IPS-18a (cell line): ENCODE measurements around the gene ANKRD33B.
A peak's percentile ranks its signal among the peaks of the same experiment; 100 is the strongest.
"Not testable (repeated sequence)": the region's sequence is repeated elsewhere in the genome, so short reads cannot be mapped to it uniquely, and the experiment has no call there.

Source experiments
- H3K27ac ChIP-seq: one replicate; pipeline ENCODE4 v1.5.1; 2013; ENCODE audit warnings: low read length
- H3K27me3 ChIP-seq: one replicate; pipeline ENCODE4 v1.6.1; 2013; ENCODE audit warnings: mild to moderate bottlenecking, low read length; ENCODE audit not compliant: control insufficient read depth, insufficient read depth
- H3K36me3 ChIP-seq: one replicate; pipeline ENCODE4 v1.6.1; 2013; ENCODE audit warnings: low read depth, low read length; ENCODE audit not compliant: control insufficient read depth
- H3K4me1 ChIP-seq: one replicate; pipeline ENCODE4 v1.6.1; 2013; ENCODE audit warnings: low read depth, low read length; ENCODE audit not compliant: control insufficient read depth
- H3K4me3 ChIP-seq: one replicate; pipeline ENCODE4 v1.5.1; 2013; ENCODE audit warnings: low read length
- H3K9ac ChIP-seq: one replicate; pipeline ENCODE4 v1.6.1; 2013; ENCODE audit warnings: mild to moderate bottlenecking, low read length, moderate library complexity
- H3K9me3 ChIP-seq: one replicate; pipeline ENCODE4 v1.6.1; 2013; ENCODE audit warnings: low read depth, low read length; ENCODE audit not compliant: control insufficient read depth

Gene ANKRD33B

DNA sequence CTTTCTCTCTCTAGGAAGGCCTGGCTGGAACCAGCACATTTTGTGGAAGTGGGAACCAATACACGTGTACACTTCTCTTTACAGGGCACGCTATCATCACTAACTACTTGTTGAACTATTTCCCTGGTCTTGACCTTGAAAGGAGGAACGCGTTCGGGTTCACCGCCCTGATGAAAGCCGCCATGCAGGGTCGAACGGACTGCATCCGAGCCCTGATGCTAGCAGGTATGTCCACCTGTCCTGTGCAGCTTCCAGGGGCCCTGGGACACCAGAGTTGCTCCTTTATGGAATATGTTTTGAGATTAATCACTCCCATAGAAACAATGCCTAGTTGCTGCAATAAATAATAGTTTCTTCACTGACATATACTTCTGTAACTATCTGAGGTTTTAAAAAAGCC, 74.1 kb downstream of the ANKRD33B start:
- H3K36me3 ChIP-seq, result no peaks in the 10 kb centered on the region
- no peak overlapping the region for H3K27ac ChIP-seq
- peaks cover 35% of the 10 kb centered on the region for H3K4me1 ChIP-seq
- H3K9ac ChIP-seq, result no peak overlapping the region
- no peaks in the 10 kb centered on the region for H3K9me3 ChIP-seq
- H3K4me3 ChIP-seq, result peak overlapping the region; percentile 29
- H3K27me3 ChIP-seq, result no peaks in the 10 kb centered on the region

DNA sequence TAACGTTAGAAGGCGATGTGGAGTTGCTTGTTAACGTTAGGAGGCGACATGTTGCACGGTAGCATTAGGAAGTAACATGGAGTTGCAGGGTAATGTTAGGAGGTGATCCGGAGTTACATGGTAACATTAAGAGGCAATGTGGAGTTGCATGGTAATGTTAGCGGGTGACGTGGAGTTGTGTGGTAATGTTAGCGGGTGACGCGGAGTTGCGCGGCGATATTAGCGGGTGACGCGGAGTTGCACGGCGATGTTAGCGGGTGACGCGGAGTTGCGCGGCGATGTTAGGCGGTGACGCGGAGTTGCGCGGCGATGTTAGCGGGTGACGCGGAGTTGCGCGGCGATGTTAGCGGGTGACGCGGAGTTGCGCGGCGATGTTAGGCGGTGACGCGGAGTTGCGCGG, 74.9 kb downstream of the ANKRD33B start:
- not testable (repeated sequence) for H3K9me3 ChIP-seq, H3K4me3 ChIP-seq, H3K27me3 ChIP-seq, H3K9ac ChIP-seq, H3K27ac ChIP-seq, H3K36me3 ChIP-seq
- peaks cover 35% of the 10 kb centered on the region for H3K4me1 ChIP-seq

DNA sequence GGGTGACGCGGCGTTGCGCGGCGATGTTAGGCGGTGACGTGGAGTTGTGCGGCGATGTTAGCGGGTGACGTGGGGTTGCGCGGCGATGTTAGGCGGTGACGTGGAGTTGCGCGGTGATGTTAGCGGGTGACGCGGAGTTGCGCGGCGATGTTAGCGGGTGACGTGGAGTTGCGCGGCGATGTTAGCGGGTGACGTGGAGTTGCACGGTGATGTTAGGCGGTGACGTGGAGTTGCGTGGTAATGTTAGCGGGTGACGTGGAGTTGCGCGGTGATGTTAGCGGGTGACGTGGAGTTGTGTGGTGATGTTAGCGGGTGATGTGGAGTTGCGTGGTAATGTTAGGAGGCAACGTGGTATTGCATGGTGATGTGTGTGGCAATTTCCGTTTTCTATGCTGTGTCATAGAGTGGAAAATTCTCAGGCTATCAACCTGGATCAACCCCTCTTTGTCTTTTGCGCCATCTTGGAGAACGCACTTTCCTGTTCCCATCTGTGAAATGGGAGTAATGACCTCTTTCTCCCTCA, 76.0 kb downstream of the ANKRD33B start:
- no peak overlapping the region for H3K4me3 ChIP-seq
- no peaks in the 10 kb centered on the region for H3K27me3 ChIP-seq
- no peaks in the 10 kb centered on the region for H3K36me3 ChIP-seq
- peaks cover 34% of the 10 kb centered on the region for H3K4me1 ChIP-seq
- H3K27ac ChIP-seq, result no peak overlapping the region
- no peak overlapping the region for H3K9ac ChIP-seq
- H3K9me3 ChIP-seq, result no peaks in the 10 kb centered on the region

DNA sequence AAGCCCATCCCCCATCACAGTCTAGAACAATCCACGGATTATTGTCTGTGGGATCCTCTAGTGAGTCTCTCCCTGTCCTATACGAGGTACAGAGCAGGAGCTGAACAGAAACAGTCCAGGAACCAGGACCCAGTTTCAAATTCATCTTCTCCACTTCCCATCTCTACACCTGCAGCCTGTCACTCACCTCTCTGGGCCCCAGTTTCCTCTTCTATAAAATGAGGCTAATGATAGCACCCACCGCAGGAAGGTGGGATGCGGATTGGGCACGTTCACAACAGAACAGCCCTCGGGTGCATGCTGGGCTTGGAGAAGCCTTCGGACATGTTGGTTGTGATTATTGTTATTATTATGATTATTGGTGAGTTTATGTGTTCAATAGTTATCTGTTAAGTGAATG, 78.5 kb downstream of the ANKRD33B start:
- peaks cover 13% of the 10 kb centered on the region for H3K4me1 ChIP-seq
- no peaks in the 10 kb centered on the region for H3K9me3 ChIP-seq
- no peak overlapping the region for H3K27ac ChIP-seq
- H3K36me3 ChIP-seq, result no peaks in the 10 kb centered on the region
- no peak overlapping the region for H3K9ac ChIP-seq
- no peaks in the 10 kb centered on the region for H3K27me3 ChIP-seq
- H3K4me3 ChIP-seq, result no peak overlapping the region

- no peaks in the 10 kb centered on the region for H3K27me3 ChIP-seq
- no peak overlapping the region for H3K4me3 ChIP-seq
- H3K9me3 ChIP-seq, result no peaks in the 10 kb centered on the region
- H3K27ac ChIP-seq, result no peak overlapping the region
- no peaks in the 10 kb centered on the region for H3K36me3 ChIP-seq
- H3K4me1 ChIP-seq, result peaks cover 4% of the 10 kb centered on the region
- H3K9ac ChIP-seq, result no peak overlapping the region
Observed at GRCh38 chr5:10644192-10644591, 80.3 kb downstream of the ANKRD33B start.

DNA sequence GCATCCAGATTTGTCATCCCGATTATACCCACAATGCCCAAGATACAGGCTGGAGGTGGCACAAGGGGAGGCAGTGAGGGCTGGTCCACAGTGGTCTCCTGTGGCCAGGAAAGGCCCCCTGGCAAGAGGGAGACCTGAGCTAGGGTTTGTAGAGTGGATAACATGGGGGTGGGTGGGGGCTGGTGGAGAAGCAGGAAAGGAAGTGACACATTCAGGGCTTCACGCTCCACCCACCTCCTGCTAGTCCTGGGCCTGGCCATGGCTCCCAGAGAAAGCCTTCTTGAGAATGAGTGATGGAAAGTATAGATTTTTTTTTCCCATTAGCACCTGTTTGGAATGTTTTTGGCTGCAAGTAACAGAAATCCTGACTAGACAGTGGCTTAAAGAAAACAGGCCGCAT, 81.3 kb downstream of the ANKRD33B start:
- Histone ChIP-seq H3K27ac (no peak overlapping the region), H3K27me3 (no peaks in the 10 kb centered on the region), H3K36me3 (no peaks in the 10 kb centered on the region), H3K4me1 (peaks cover 4% of the 10 kb centered on the region), H3K9me3 (no peaks in the 10 kb centered on the region), H3K4me3 (no peak overlapping the region), H3K9ac (no peak overlapping the region)

DNA sequence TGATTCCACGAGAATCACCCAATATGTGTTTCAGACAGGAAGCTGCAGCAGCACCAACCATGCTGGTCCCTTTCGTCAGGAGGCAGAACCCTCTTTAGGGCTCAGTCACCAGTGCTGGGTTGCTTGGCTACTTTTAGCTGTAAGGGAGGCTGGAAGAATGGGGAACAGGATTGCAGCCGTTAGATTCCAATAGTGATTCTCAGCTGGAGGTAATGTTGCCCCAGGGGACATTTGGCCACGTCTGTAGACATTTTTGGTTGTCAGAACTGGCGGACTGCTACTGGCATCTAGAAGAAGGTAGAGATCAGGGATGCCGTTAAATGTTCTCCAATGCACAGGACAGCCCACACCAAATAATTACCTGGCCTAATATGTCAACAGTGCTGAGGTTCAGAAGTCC, 81.8 kb downstream of the ANKRD33B start:
- H3K4me1 ChIP-seq, result peaks cover 4% of the 10 kb centered on the region
- no peaks in the 10 kb centered on the region for H3K27me3 ChIP-seq
- H3K9me3 ChIP-seq, result no peaks in the 10 kb centered on the region
- no peak overlapping the region for H3K27ac ChIP-seq
- H3K9ac ChIP-seq, result no peak overlapping the region
- no peaks in the 10 kb centered on the region for H3K36me3 ChIP-seq
- no peak overlapping the region for H3K4me3 ChIP-seq

- H3K36me3 ChIP-seq, result no peaks in the 10 kb centered on the region
- no peak overlapping the region for H3K4me3 ChIP-seq
- no peak overlapping the region for H3K27ac ChIP-seq
- no peaks in the 10 kb centered on the region for H3K27me3 ChIP-seq
- no peak overlapping the region for H3K9ac ChIP-seq
- no peaks in the 10 kb centered on the region for H3K9me3 ChIP-seq
- no peaks in the 10 kb centered on the region for H3K4me1 ChIP-seq
Observed at GRCh38 chr5:10647640-10648039, 83.8 kb downstream of the ANKRD33B start.

GRCh38 chr5:10648806-10649665, 85.2 kb downstream of the ANKRD33B start:
- Histone ChIP-seq H3K9me3 (no peaks in the 10 kb centered on the region), H3K4me1 (no peaks in the 10 kb centered on the region), H3K27ac (no peak overlapping the region), H3K27me3 (no peaks in the 10 kb centered on the region), H3K36me3 (no peaks in the 10 kb centered on the region), H3K4me3 (no peak overlapping the region), H3K9ac (no peak overlapping the region)

DNA sequence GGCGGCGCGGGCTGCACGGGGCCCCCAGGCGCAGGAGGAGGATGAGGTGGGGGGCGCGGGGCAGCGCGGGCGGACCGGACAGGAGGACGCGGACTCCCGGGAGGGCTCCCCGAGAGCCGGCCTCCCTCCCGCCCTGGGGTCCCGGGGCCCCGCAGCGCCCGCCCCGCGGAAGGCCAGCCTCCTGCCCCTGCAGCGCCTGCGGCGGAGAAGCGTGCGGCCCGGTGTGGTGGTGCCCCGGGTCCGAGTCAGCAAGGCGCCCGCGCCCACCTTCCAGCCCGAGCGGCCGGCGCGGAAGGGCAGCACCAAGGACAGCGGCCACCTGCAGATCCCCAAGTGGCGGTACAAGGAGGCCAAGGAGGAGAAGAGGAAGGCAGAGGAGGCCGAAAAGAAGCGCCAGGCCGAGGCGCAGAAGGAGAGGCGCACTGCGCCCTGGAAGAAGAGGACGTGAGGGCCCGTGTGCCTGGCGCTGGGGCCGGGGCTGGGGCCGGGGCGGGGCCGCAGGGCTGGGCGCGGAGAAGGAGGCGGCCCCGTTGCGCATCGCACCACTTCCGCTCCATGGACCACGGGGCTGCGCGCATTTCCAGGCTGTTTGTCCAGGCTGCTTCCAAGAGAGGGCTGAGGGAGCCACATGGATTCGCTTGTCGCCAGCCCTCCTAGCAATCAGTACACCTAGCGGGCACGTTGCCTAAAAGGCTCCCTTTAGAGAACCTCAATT, 86.0 kb downstream of the ANKRD33B start:
- H3K9me3 ChIP-seq, result no peaks in the 10 kb centered on the region
- H3K27ac ChIP-seq, result no peak overlapping the region
- H3K4me3 ChIP-seq, result no peak overlapping the region
- no peaks in the 10 kb centered on the region for H3K27me3 ChIP-seq
- H3K9ac ChIP-seq, result no peak overlapping the region
- H3K4me1 ChIP-seq, result no peaks in the 10 kb centered on the region
- H3K36me3 ChIP-seq, result no peaks in the 10 kb centered on the region

DNA sequence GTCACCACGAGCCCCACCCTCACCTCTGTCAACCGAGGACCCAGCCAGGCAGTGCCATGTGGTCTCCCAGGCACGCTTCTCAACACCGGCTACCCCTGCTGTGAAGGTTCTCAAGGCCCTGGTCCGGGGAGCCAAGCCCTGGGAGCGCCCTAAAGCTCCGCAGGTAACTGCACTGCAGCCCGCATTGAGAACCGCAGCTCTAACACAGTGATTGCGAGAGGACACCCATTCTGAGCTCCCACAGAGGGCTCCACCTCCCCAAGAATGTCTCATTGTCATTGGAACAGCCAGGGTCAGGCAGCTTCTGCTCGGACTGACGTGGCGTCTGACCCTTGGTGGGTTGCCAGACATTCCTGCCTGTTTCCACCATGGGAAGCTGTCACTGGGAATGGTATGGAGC, 88.3 kb downstream of the ANKRD33B start:
- Histone ChIP-seq H3K9me3 (no peaks in the 10 kb centered on the region), H3K4me1 (peaks cover 10% of the 10 kb centered on the region), H3K36me3 (no peaks in the 10 kb centered on the region), H3K4me3 (no peak overlapping the region), H3K27me3 (no peaks in the 10 kb centered on the region), H3K27ac (no peak overlapping the region), H3K9ac (no peak overlapping the region)
